Fibroblast of pulmonary artery (primary cell): ENCODE results near the gene PDE9A.

ENCODE experiments used
- DNase-seq: peaks from one replicate; pipeline ENCODE4 v3.0.0-alpha.2; 2010; ENCODE audit warnings: low read depth
- H3K4me3 ChIP-seq: replicated peaks from 2 replicates; pipeline ENCODE4 v1.5.1; 2011; ENCODE audit warnings: low read depth, mild to moderate bottlenecking, control low read depth, low read length, moderate library complexity
- CTCF ChIP-seq: IDR thresholded peaks from 2 replicates; pipeline ENCODE4 v1.5.1; 2011; ENCODE audit warnings: mild to moderate bottlenecking, control low read depth, low read length, inconsistent platforms; ENCODE audit errors: missing control alignments

PDE9A gene

GRCh38 chr21:42768324-42769121, 115.1 kb downstream of the PDE9A start:
- TF ChIP-seq CTCF, result no peak
- H3K4me3 ChIP-seq, result no peak overlapping the region
- DNase-seq, result no peak

GRCh38 chr21:42769183-42769819, 115.9 kb downstream of the PDE9A start:
- DNase-seq, result no peak
- TF ChIP-seq CTCF, result no peak
- no peak overlapping the region for H3K4me3 ChIP-seq

- no peak for TF ChIP-seq CTCF
- no peak overlapping the region for H3K4me3 ChIP-seq
- no peak for DNase-seq
Observed at GRCh38 chr21:42769820-42770716, 116.6 kb downstream of the PDE9A start.

- H3K4me3 ChIP-seq, result no peak overlapping the region
- no peak for TF ChIP-seq CTCF
- DNase-seq, result no peak
Observed at GRCh38 chr21:42770717-42771502, 117.5 kb downstream of the PDE9A start.

GRCh38 chr21:42771503-42771805, 118.0 kb downstream of the PDE9A start:
- no peak for DNase-seq
- TF ChIP-seq CTCF, result no peak
- H3K4me3 ChIP-seq, result no peak overlapping the region

GRCh38 chr21:42775123-42775522, 121.7 kb downstream of the PDE9A start:
- TF ChIP-seq CTCF, result no peak
- no peak for DNase-seq
- H3K4me3 ChIP-seq, result no peak overlapping the region
